ENCODE results near the gene GOLIM4. TPM values are rescaled to one million over a fixed set of nuclear protein-coding genes. Genes with fewer than 3 reads are reported as not detected.

Gene GOLIM4
- polyA plus RNA-seq, 2 donors: 5.7 to 6.9 TPM

DNA sequence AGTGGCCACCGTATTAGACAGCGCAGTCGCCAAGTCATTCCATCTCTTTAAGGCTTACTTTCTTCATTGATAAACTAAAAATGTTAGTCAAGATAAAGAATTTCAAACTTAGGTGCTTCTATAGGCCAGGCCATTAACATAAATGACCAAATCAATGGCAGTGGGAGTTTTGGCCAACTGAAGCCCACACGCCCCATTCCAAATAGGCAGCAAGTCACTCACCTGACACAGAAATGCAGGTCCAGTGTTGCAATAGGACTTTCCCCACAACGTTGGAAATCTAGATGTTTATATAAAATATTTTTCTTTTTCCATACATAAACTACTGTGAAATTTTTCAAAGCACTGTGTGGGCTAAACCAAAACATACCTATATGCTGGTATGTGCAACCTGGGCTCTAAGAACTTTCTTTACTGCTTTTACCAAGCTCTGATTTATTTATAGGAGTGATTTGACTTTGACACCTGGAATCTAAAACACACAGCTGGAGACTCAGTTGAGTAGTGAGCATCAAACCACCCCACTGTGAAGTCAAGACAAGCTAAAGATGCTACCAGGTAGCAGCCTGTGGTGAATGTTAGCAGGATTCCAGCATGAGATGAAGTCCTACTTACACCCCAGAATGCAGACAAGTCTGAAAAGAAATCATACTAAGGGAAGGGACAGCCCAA, 15.1 kb downstream of the GOLIM4 start:
- WGBS, 2 donors: 81 to 85% methylated on average over 5 of the region's 5 CpGs
- H3K9me3 ChIP-seq (ENCODE audit: control insufficient read depth in 2 of 2, insufficient read depth in 1 of 2, low read depth in 1 of 2, low read length in 1 of 2): no peaks in the 10 kb centered on the region
- H3K36me3 ChIP-seq (ENCODE audit: control insufficient read depth in 2 of 2, insufficient read depth in 2 of 2, low read length in 1 of 2): no peaks in the 10 kb centered on the region
- no peaks in the 10 kb centered on the region for H3K27me3 ChIP-seq (ENCODE audit: control insufficient read depth in 1 of 2, insufficient read depth in 2 of 2, low read length in 2 of 2)
- no peak overlapping the region for H3K4me3 ChIP-seq (ENCODE audit: low read depth in 1 of 2, low read length in 2 of 2)
- H3K27ac ChIP-seq (ENCODE audit: low read depth in 2 of 2, low read length in 1 of 2): no peak overlapping the region
- H3K4me1 ChIP-seq (ENCODE audit: control insufficient read depth in 2 of 2, insufficient read depth in 2 of 2, low read length in 1 of 2): no peaks in the 10 kb centered on the region

DNA sequence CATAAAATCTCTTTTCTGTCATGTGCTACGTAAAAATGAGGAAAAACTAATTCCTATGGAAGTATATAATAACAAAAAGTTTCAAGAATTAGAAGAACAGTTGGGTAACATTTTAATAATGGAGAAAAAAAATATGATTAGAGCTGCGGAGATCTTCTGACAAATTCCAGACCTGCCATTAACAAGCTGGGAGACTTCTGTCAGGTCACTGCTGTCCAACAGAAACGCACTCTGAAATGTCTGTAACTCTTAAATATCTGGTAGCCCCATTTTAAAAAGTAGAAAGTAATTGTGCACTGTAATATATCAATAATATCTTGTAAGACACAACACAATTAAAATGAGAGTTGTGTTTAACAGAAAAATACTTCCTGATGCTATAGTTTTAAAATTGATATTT, 15.7 kb downstream of the GOLIM4 start:
- Histone ChIP-seq H3K27me3 (ENCODE audit: control insufficient read depth in 1 of 2, insufficient read depth in 2 of 2, low read length in 2 of 2) (no peaks in the 10 kb centered on the region), H3K9me3 (ENCODE audit: control insufficient read depth in 2 of 2, insufficient read depth in 1 of 2, low read depth in 1 of 2, low read length in 1 of 2) (no peaks in the 10 kb centered on the region), H3K4me3 (ENCODE audit: low read depth in 1 of 2, low read length in 2 of 2) (no peak overlapping the region), H3K4me1 (ENCODE audit: control insufficient read depth in 2 of 2, insufficient read depth in 2 of 2, low read length in 1 of 2) (no peaks in the 10 kb centered on the region), H3K36me3 (ENCODE audit: control insufficient read depth in 2 of 2, insufficient read depth in 2 of 2, low read length in 1 of 2) (no peaks in the 10 kb centered on the region), H3K27ac (ENCODE audit: low read depth in 2 of 2, low read length in 1 of 2) (no peak overlapping the region)
- WGBS, 2 donors: 88 to 91% methylated on average over 3 of the region's 3 CpGs

DNA sequence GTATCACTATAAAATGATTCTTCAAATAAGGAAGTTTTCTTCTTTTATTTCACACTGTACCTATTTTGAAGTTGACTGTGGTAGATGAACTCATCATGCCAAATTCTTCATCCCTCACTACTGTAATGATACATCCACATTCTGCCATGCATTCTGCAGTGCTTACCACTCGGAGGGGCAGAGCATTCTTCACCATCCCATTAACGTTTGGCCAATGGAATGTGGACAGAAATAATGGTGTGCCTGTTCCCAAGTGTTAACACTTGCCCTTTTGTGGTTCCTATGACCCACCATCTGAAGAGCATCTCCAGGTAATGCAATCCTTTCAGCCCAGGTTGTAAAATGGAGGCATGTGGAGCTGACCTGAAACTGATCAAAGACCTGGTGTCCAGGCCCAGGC, 18.6 kb downstream of the GOLIM4 start:
- Histone ChIP-seq H3K4me1 (ENCODE audit: control insufficient read depth in 2 of 2, insufficient read depth in 2 of 2, low read length in 1 of 2) (no peaks in the 10 kb centered on the region), H3K9me3 (ENCODE audit: control insufficient read depth in 2 of 2, insufficient read depth in 1 of 2, low read depth in 1 of 2, low read length in 1 of 2) (no peaks in the 10 kb centered on the region), H3K36me3 (ENCODE audit: control insufficient read depth in 2 of 2, insufficient read depth in 2 of 2, low read length in 1 of 2) (no peaks in the 10 kb centered on the region), H3K27me3 (ENCODE audit: control insufficient read depth in 1 of 2, insufficient read depth in 2 of 2, low read length in 2 of 2) (no peaks in the 10 kb centered on the region), H3K27ac (ENCODE audit: low read depth in 2 of 2, low read length in 1 of 2) (no peak overlapping the region), H3K4me3 (ENCODE audit: low read depth in 1 of 2, low read length in 2 of 2) (no peak overlapping the region)
- WGBS, 2 donors: 80 to 82% methylated on average over 2 of the region's 2 CpGs

DNA sequence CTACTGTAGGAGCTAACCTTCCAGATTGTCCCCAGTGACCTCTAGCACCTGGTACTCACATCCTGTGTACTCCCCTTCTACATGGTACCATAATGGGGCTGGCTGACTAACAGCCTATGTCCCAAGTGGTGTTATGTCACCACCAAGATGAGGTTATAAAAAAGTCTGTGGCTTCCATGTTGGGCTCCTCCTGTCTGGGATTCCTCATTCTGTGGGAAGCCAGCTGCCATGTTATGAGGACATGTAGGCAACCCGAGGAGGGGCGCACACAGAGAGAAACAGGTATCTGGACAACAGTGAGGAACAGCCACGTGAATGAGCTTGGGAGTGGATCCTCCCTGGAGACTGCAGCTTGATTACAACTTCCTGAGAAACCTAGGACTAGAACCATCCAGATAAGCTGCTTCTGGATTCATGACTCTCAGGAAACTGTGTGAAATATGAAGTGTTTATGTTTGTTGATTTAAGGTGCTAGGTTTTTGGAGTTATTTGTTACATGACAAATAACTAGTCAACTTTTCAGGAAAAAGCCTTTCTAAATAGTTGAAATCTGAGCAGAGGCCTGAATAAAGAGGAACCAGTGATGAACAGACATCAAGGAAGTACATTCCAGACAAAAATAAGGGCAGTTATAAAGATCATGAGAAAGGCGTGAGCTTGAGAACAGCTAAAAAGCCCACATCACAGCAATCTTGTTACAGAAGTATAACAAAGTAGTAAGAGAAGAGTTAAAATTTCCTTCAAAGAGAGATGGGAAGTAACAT, 21.7 kb downstream of the GOLIM4 start:
- Histone ChIP-seq H3K9me3 (ENCODE audit: control insufficient read depth in 2 of 2, insufficient read depth in 1 of 2, low read depth in 1 of 2, low read length in 1 of 2) (no peaks in the 10 kb centered on the region), H3K27ac (ENCODE audit: low read depth in 2 of 2, low read length in 1 of 2) (no peak overlapping the region), H3K4me1 (ENCODE audit: control insufficient read depth in 2 of 2, insufficient read depth in 2 of 2, low read length in 1 of 2) (no peaks in the 10 kb centered on the region), H3K27me3 (ENCODE audit: control insufficient read depth in 1 of 2, insufficient read depth in 2 of 2, low read length in 2 of 2) (no peaks in the 10 kb centered on the region), H3K4me3 (ENCODE audit: low read depth in 1 of 2, low read length in 2 of 2) (no peak overlapping the region), H3K36me3 (ENCODE audit: control insufficient read depth in 2 of 2, insufficient read depth in 2 of 2, low read length in 1 of 2) (no peaks in the 10 kb centered on the region)
- 90% methylated on average over 4 of the region's 4 CpGs for WGBS, 2 donors

DNA sequence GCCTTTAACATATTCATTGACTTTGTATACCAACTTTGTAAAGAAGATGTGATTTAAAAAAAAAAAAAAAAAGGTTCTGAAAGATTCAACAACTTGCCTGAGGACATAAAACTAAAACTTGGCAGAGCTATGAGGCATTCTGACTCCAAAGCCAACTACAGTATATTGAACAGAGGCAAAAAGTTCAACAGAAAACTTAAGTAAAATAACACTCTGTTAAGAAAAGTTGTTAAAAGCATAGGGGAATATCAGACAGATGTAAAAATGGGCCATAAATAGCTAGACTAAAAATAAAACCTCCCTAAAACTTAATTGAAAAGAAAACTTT, 23.4 kb downstream of the GOLIM4 start:
- Histone ChIP-seq H3K4me1 (ENCODE audit: control insufficient read depth in 2 of 2, insufficient read depth in 2 of 2, low read length in 1 of 2) (no peaks in the 10 kb centered on the region), H3K4me3 (ENCODE audit: low read depth in 1 of 2, low read length in 2 of 2) (no peak overlapping the region), H3K36me3 (ENCODE audit: control insufficient read depth in 2 of 2, insufficient read depth in 2 of 2, low read length in 1 of 2) (no peaks in the 10 kb centered on the region), H3K27me3 (ENCODE audit: control insufficient read depth in 1 of 2, insufficient read depth in 2 of 2, low read length in 2 of 2) (no peaks in the 10 kb centered on the region), H3K27ac (ENCODE audit: low read depth in 2 of 2, low read length in 1 of 2) (no peak overlapping the region), H3K9me3 (ENCODE audit: control insufficient read depth in 2 of 2, insufficient read depth in 1 of 2, low read depth in 1 of 2, low read length in 1 of 2) (no peaks in the 10 kb centered on the region)

DNA sequence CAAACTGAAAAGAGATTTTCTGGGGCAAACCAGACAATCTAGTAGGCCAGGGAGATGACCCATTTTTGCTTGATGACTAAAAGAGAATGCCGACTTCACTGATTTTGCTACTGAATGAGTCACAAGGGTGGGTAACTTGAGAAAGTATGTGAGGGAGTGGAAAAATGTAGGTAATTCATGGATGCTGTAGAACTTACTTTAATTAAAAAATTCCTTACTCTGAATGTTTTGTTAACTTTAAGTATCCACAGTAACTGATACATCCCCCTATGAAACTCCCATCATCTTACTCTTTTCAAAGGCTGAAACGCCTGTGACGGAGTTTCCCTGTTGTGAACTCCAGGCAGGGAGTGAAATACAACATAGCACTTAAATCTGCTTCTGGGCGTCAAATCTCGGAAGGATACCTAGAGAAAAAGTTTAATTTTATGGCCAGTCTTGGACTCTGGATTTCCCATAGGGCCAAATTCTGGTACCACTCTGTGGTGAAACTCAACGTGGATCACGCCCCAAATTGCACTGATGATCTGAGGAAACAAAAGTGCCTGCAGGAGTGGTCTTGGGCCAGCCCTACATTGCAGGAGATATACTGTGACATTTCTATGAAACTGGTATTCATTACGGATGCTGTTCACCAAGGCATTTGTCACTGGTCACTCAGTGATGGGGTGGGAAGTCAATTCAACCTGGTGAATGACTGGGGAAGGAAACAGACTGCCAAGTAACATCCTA, 24.0 kb downstream of the GOLIM4 start:
- H3K4me3 ChIP-seq (ENCODE audit: low read depth in 1 of 2, low read length in 2 of 2): no peak overlapping the region
- no peaks in the 10 kb centered on the region for H3K27me3 ChIP-seq (ENCODE audit: control insufficient read depth in 1 of 2, insufficient read depth in 2 of 2, low read length in 2 of 2)
- 73 to 77% methylated on average over 8 of the region's 8 CpGs for WGBS, 2 donors
- H3K9me3 ChIP-seq (ENCODE audit: control insufficient read depth in 2 of 2, insufficient read depth in 1 of 2, low read depth in 1 of 2, low read length in 1 of 2): no peaks in the 10 kb centered on the region
- no peaks in the 10 kb centered on the region for H3K4me1 ChIP-seq (ENCODE audit: control insufficient read depth in 2 of 2, insufficient read depth in 2 of 2, low read length in 1 of 2)
- H3K36me3 ChIP-seq (ENCODE audit: control insufficient read depth in 2 of 2, insufficient read depth in 2 of 2, low read length in 1 of 2): no peaks in the 10 kb centered on the region
- H3K27ac ChIP-seq (ENCODE audit: low read depth in 2 of 2, low read length in 1 of 2): no peak overlapping the region

DNA sequence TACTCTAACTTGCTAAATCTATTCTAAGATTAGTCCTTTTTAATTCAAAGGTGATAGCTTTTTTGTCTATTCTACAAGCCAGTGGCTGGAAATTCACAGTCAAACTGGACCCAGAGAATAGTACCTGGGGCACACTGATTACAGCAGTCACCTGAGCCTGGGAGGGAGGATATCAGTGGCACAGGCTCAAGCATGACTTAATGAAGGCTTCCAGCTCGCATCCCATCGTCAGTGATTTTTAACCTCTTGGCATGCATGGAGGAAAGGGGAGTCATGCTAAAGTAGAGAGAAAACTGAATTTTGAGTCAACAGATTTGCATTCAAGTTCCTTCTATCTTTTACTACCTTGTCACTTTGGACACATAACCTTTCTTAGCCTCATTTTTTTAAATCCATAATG, 24.8 kb downstream of the GOLIM4 start:
- Histone ChIP-seq H3K9me3 (ENCODE audit: control insufficient read depth in 2 of 2, insufficient read depth in 1 of 2, low read depth in 1 of 2, low read length in 1 of 2) (no peaks in the 10 kb centered on the region), H3K4me3 (ENCODE audit: low read depth in 1 of 2, low read length in 2 of 2) (no peak overlapping the region), H3K27ac (ENCODE audit: low read depth in 2 of 2, low read length in 1 of 2) (no peak overlapping the region), H3K27me3 (ENCODE audit: control insufficient read depth in 1 of 2, insufficient read depth in 2 of 2, low read length in 2 of 2) (no peaks in the 10 kb centered on the region), H3K36me3 (ENCODE audit: control insufficient read depth in 2 of 2, insufficient read depth in 2 of 2, low read length in 1 of 2) (no peaks in the 10 kb centered on the region), H3K4me1 (ENCODE audit: control insufficient read depth in 2 of 2, insufficient read depth in 2 of 2, low read length in 1 of 2) (no peaks in the 10 kb centered on the region)
- WGBS, 2 donors: 51 to 68% methylated on average over 2 of the region's 2 CpGs

DNA sequence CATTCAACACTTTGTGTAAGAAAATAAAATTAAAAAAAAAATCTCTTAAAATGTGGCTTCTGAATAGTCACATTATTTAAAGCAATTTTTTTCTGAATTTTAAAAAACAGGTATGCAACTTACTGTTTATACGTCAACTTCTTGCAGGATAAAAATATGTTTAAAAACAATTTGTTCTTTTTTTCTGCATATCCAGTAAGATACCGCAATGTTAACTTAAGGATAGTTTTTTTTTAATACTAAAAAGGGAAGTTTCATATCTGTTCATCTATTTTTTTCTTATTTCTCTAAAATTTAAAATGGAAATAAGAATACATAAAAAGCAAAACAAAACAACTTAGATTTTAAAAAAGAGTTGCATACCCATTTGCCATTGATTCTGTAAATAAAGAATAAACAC, 27.4 kb downstream of the GOLIM4 start:
- Histone ChIP-seq H3K27me3 (ENCODE audit: control insufficient read depth in 1 of 2, insufficient read depth in 2 of 2, low read length in 2 of 2) (no peaks in the 10 kb centered on the region), H3K4me1 (ENCODE audit: control insufficient read depth in 2 of 2, insufficient read depth in 2 of 2, low read length in 1 of 2) (no peaks in the 10 kb centered on the region), H3K27ac (ENCODE audit: low read depth in 2 of 2, low read length in 1 of 2) (no peak overlapping the region), H3K4me3 (ENCODE audit: low read depth in 1 of 2, low read length in 2 of 2) (no peak overlapping the region), H3K36me3 (ENCODE audit: control insufficient read depth in 2 of 2, insufficient read depth in 2 of 2, low read length in 1 of 2) (no peaks in the 10 kb centered on the region), H3K9me3 (ENCODE audit: control insufficient read depth in 2 of 2, insufficient read depth in 1 of 2, low read depth in 1 of 2, low read length in 1 of 2) (no peaks in the 10 kb centered on the region)
- WGBS, 2 donors: 87 to 98% methylated on average over 2 of the region's 2 CpGs

DNA sequence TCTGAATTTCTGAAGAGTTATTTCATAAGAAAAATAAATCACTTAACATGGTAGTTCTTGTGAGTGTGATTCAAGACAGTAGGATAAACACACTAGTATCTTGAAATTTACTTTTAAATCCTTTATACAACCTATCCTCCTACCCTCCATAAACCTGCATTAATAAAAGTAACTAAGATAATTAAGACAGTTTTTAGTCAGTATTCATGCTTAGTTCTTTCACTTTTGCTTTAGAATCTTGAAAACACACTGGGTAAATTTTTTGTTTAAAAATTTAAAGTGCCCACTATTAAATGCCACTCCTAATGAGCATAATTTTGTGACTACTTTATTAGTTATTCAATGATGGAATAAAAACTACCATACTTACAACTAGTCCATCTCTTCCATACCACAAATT, 28.8 kb downstream of the GOLIM4 start:
- no peaks in the 10 kb centered on the region for H3K9me3 ChIP-seq (ENCODE audit: control insufficient read depth in 2 of 2, insufficient read depth in 1 of 2, low read depth in 1 of 2, low read length in 1 of 2)
- no peak overlapping the region for H3K27ac ChIP-seq (ENCODE audit: low read depth in 2 of 2, low read length in 1 of 2)
- H3K4me1 ChIP-seq (ENCODE audit: control insufficient read depth in 2 of 2, insufficient read depth in 2 of 2, low read length in 1 of 2): no peaks in the 10 kb centered on the region
- no peak overlapping the region for H3K4me3 ChIP-seq (ENCODE audit: low read depth in 1 of 2, low read length in 2 of 2)
- no peaks in the 10 kb centered on the region for H3K27me3 ChIP-seq (ENCODE audit: control insufficient read depth in 1 of 2, insufficient read depth in 2 of 2, low read length in 2 of 2)
- H3K36me3 ChIP-seq (ENCODE audit: control insufficient read depth in 2 of 2, insufficient read depth in 2 of 2, low read length in 1 of 2): no peaks in the 10 kb centered on the region

DNA sequence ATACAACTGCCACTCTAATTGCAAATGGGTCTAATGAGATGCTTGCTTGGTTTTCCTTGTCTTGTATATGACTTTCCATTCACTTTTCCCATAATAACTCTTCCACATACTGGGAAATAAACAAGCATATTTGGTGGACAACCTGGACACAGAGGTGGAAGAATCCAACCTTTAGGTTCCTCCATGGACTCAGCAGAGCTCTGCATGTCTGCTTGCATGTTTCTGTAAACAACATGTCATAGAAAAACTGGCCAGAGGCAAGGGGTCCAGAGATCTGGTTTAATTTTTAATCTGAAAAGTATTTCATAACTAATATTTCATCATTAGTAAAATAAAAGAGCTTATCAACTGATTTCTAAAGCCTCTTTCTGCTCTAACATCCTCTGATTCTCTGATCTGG, 30.2 kb downstream of the GOLIM4 start:
- no peak overlapping the region for H3K27ac ChIP-seq (ENCODE audit: low read depth in 2 of 2, low read length in 1 of 2)

More for the DNA sequence above, 30.2 kb downstream of the GOLIM4 start:
- Histone ChIP-seq H3K27me3 (ENCODE audit: control insufficient read depth in 1 of 2, insufficient read depth in 2 of 2, low read length in 2 of 2) (no peaks in the 10 kb centered on the region), H3K9me3 (ENCODE audit: control insufficient read depth in 2 of 2, insufficient read depth in 1 of 2, low read depth in 1 of 2, low read length in 1 of 2) (no peaks in the 10 kb centered on the region), H3K36me3 (ENCODE audit: control insufficient read depth in 2 of 2, insufficient read depth in 2 of 2, low read length in 1 of 2) (no peaks in the 10 kb centered on the region), H3K4me3 (ENCODE audit: low read depth in 1 of 2, low read length in 2 of 2) (no peak overlapping the region), H3K4me1 (ENCODE audit: control insufficient read depth in 2 of 2, insufficient read depth in 2 of 2, low read length in 1 of 2) (no peaks in the 10 kb centered on the region)

Measured in esophagus (tissue), 2 donors.